Stimulated activated naive CD8-positive, alpha-beta T cell treated with anti-CD3 and anti-CD28 coated beads, Interleukin-15, Interleukin-2, amounts not matched to agents 100 U/mL and 50 U/mL, for 24 hours (primary cell): ENCODE measurements around the gene NNMT.
A peak's percentile ranks its signal among the peaks of the same experiment; 100 is the strongest.
"Not testable (repeated sequence)": the region's sequence is repeated elsewhere in the genome, so short reads cannot be mapped to it uniquely, and the experiment has no call there.

Experiments
- ATAC-seq: fragments of 150-1000 bp; cut with Tn5 transposase; one replicate; pipeline ENCODE4 v1.10.0; 2021
- DNase-seq: peaks from one replicate; pipeline ENCODE4 v3.0.0; 2021

Gene NNMT

GRCh38 chr11:114310095-114310494, 13.9 kb downstream of the NNMT start:
- ATAC-seq (no peak), DNase-seq (no peak)

GRCh38 chr11:114311946-114312345, 15.7 kb downstream of the NNMT start:
- ATAC-seq (no peak), DNase-seq (no peak)

GRCh38 chr11:114314096-114314495, 17.9 kb downstream of the NNMT start:
- DNase-seq (no peak), ATAC-seq (no peak)

GRCh38 chr11:114315749-114316368, 19.7 kb downstream of the NNMT start:
- no peak for ATAC-seq
- DNase-seq, result peak; percentile 7

- DNase-seq, result no peak
- no peak for ATAC-seq
Measured at GRCh38 chr11:114316980-114317786, 21.0 kb downstream of the NNMT start.

- no peak for ATAC-seq
- DNase-seq, result no peak
Measured at GRCh38 chr11:114317787-114318137, 21.6 kb downstream of the NNMT start.

- ATAC-seq (no peak), DNase-seq (no peak)
Measured at GRCh38 chr11:114318361-114318760, 22.2 kb downstream of the NNMT start.

GRCh38 chr11:114319716-114320328, 23.6 kb downstream of the NNMT start:
- no peak for ATAC-seq

GRCh38 chr11:114321621-114322257, 25.5 kb downstream of the NNMT start:
- DNase-seq (no peak), ATAC-seq (no peak)

More at GRCh38 chr11:114319716-114320328, 23.6 kb downstream of the NNMT start:
- DNase-seq, result no peak

GRCh38 chr11:114322934-114323333, 26.7 kb downstream of the NNMT start:
- ATAC-seq (no peak), DNase-seq (no peak)

- ATAC-seq (no peak), DNase-seq (no peak)
Measured at GRCh38 chr11:114326151-114326550, 30.0 kb downstream of the NNMT start.

GRCh38 chr11:114326776-114327175, 30.6 kb downstream of the NNMT start:
- no peak for ATAC-seq
- no peak for DNase-seq

GRCh38 chr11:114330373-114330772, 34.2 kb downstream of the NNMT start:
- DNase-seq (no peak), ATAC-seq (no peak)

GRCh38 chr11:114340311-114341131, 44.3 kb downstream of the NNMT start:
- ATAC-seq, result peak; percentile 55
- DNase-seq, result peak; percentile 16

GRCh38 chr11:114341667-114342066, 45.5 kb downstream of the NNMT start:
- DNase-seq, result not testable (repeated sequence)

GRCh38 chr11:114342476-114342875, 46.3 kb downstream of the NNMT start:
- no peak for DNase-seq
- ATAC-seq, result no peak

More at GRCh38 chr11:114341667-114342066, 45.5 kb downstream of the NNMT start:
- ATAC-seq, result not testable (repeated sequence)

- ATAC-seq, result no peak
- DNase-seq, result no peak
Measured at GRCh38 chr11:114343020-114343419, 46.8 kb downstream of the NNMT start.

- DNase-seq (no peak), ATAC-seq (no peak)
Measured at GRCh38 chr11:114343493-114343892, 47.3 kb downstream of the NNMT start.

- ATAC-seq, result no peak
- DNase-seq, result no peak
Measured at GRCh38 chr11:114344494-114344893, 48.3 kb downstream of the NNMT start.

GRCh38 chr11:114345575-114346222, 49.5 kb downstream of the NNMT start:
- DNase-seq (no peak), ATAC-seq (no peak)

GRCh38 chr11:114346709-114347141, 50.5 kb downstream of the NNMT start:
- ATAC-seq (no peak), DNase-seq (no peak)
